OCI-LY7 (cell line): Measurements from ENCODE around the gene SND1. TPM values are rescaled to one million over a fixed set of nuclear protein-coding genes. Genes with fewer than 3 reads are reported as not detected.

Source experiments
- BruUV-seq: library from RNA; stranded (reverse); fragments of 400-500 nt; replicated peaks from 2 replicates; lab custom pipeline; 2021; lab: Mats Ljungman, UMichigan
- CTCF ChIA-PET: fragments of 300-600 bp; sonication (Branson Sonifier 250); formaldehyde crosslinking; loops from one replicate; lab custom pipeline; 2022; ENCODE audit warnings: antibody characterized with exemption; ENCODE audit not compliant: unreplicated experiment; lab: Charles Lee
- POLR2A ChIA-PET: fragments of 300-600 bp; sonication (Branson Sonifier 250); formaldehyde crosslinking; loops from one replicate; lab custom pipeline; 2022; ENCODE audit warnings: antibody characterized with exemption; lab: Charles Lee
- DNase-seq: peaks from one replicate; pipeline ENCODE4 v3.0.0-alpha.2; 2015; ENCODE audit warnings: low spot score
- H2AFZ ChIP-seq: fragments of 200-600 bp; sonication (generic), shearing (Covaris generic); 2 replicates; pipeline ENCODE4 v1.6.1; 2014; ENCODE audit warnings: mild to moderate bottlenecking, antibody characterized with exemption, low read length, moderate library complexity
- H3K27ac ChIP-seq: fragments of 200-600 bp; sonication (generic); 2 replicates; pipeline ENCODE4 v1.5.1; 2014; ENCODE audit warnings: mixed run types, low read depth, mild to moderate bottlenecking, moderate library complexity, low read length, inconsistent platforms; ENCODE audit not compliant: poor library complexity, severe bottlenecking
- H3K36me3 ChIP-seq: fragments of 200-600 bp; sonication (generic); 2 replicates; pipeline ENCODE4 v1.6.1; 2014; ENCODE audit warnings: mild to moderate bottlenecking, antibody characterized with exemption, low read length, moderate library complexity, mixed read lengths; ENCODE audit not compliant: insufficient read depth
- H3K4me1 ChIP-seq: fragments of 200-600 bp; sonication (generic); 2 replicates; pipeline ENCODE4 v1.5.1; 2014; ENCODE audit warnings: mild to moderate bottlenecking, low read length; ENCODE audit not compliant: insufficient read depth, poor library complexity, severe bottlenecking
- H3K4me2 ChIP-seq: fragments of 200-600 bp; sonication (generic); 2 replicates; pipeline ENCODE4 v1.6.1; 2014; ENCODE audit warnings: mild to moderate bottlenecking, low read length
- H3K4me3 ChIP-seq: fragments of 200-600 bp; sonication (generic); 2 replicates; pipeline ENCODE4 v1.5.1; 2014; ENCODE audit warnings: mild to moderate bottlenecking, low read depth, low read length; ENCODE audit not compliant: poor library complexity, severe bottlenecking
- H3K79me2 ChIP-seq: fragments of 200-600 bp; sonication (generic); 2 replicates; pipeline ENCODE4 v1.6.1; 2016; ENCODE audit warnings: low read depth, mild to moderate bottlenecking, low read length, moderate library complexity, mixed read lengths; ENCODE audit not compliant: insufficient read depth
- H3K9me2 ChIP-seq: fragments of 200-600 bp; sonication (generic); 2 replicates; pipeline ENCODE4 v1.6.1; 2016; ENCODE audit warnings: mild to moderate bottlenecking, low read length, mixed read lengths; ENCODE audit not compliant: insufficient read depth
- H3K9me3 ChIP-seq: fragments of 200-600 bp; sonication (generic); 2 replicates; pipeline ENCODE4 v1.6.1; 2014; ENCODE audit warnings: mild to moderate bottlenecking, mixed run types, low read length, mixed read lengths
- H4K20me1 ChIP-seq: fragments of 200-600 bp; sonication (generic); 2 replicates; pipeline ENCODE4 v1.6.1; 2014; ENCODE audit warnings: mild to moderate bottlenecking, antibody characterized with exemption, low read length, moderate library complexity, mixed read lengths; ENCODE audit not compliant: insufficient read depth
- EZH2phosphoT487 ChIP-seq: fragments of 200-600 bp; sonication (generic); IDR thresholded peaks from 2 replicates; pipeline ENCODE4 v1.6.1; 2018; ENCODE audit warnings: low read depth, borderline replicate concordance, mild to moderate bottlenecking, mixed run types, antibody characterized with exemption, low read length, moderate library complexity, mixed read lengths
- intact Hi-C: fragments of 100-400 bp; cut with micrococcal nuclease; formaldehyde crosslinking; loops from one replicate; pipeline ENCODE4 v1.10.0; 2022; ENCODE audit not compliant: unreplicated experiment
- total RNA-seq, 2 experiments: library from RNA; depleted of rRNA in 1 of 2; stranded (reverse); fragments of >200 nt in 1 of 2; shearing (Covaris generic) in 1 of 2; gene quantifications; 2 replicates each; pipeline ENCODE4 v1.2.3, GENCODE V29; 2014 to 2022
- TF ChIP-seq, protein P1 (sequence below): fragments of 200-600 bp; sonication (generic); conservative IDR thresholded peaks from 2 replicates; pipeline ENCODE4 v1.5.1; 2014; ENCODE audit warnings: mild to moderate bottlenecking, antibody characterized with exemption, low read length, moderate library complexity, mixed read lengths

SND1 gene
- total RNA-seq, 2 experiments from 2014 or later = 111 to 221 TPM

DNA sequence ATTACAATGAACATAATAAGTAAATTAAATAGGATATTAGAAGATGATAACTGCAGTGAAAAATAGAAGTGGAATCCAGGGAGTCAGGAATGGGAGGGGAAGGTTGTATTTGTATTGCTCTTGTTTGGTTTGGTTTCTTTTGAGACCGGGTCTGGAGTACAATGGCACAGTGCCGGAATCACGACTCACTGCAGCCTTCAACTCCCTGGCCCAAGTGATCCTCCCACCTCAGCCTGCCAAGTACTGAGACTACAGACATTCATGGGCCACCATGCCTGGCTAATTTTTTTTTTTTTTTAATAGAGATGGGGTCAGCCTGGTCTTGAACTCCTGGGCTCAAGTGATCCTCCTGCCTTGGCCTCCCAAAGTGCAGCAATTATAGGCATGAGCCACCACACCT is 439.1 kb downstream of the SND1 start:
- Histone ChIP-seq H3K36me3 (peaks cover 64% of the 10 kb centered on the region; the same call in 1 of the 2 replicates), H3K79me2 (no peaks in the 10 kb centered on the region), H3K4me1 (peaks cover 5% of the 10 kb centered on the region), H4K20me1 (no peaks in the 10 kb centered on the region), H3K4me2 (no peak overlapping the region), H3K9me2 (no peaks in the 10 kb centered on the region), H2AFZ (no peak overlapping the region), H3K27ac (no peak overlapping the region), H3K9me3 (no peaks in the 10 kb centered on the region), H3K4me3 (no peak overlapping the region)
- intact Hi-C loops = no loop called here
- BruUV-seq = no TSS peak
- POLR2A ChIA-PET = no interaction called here
- CTCF ChIA-PET = no interaction called here
- no peak for DNase-seq
- TF ChIP-seq, protein P1, sequence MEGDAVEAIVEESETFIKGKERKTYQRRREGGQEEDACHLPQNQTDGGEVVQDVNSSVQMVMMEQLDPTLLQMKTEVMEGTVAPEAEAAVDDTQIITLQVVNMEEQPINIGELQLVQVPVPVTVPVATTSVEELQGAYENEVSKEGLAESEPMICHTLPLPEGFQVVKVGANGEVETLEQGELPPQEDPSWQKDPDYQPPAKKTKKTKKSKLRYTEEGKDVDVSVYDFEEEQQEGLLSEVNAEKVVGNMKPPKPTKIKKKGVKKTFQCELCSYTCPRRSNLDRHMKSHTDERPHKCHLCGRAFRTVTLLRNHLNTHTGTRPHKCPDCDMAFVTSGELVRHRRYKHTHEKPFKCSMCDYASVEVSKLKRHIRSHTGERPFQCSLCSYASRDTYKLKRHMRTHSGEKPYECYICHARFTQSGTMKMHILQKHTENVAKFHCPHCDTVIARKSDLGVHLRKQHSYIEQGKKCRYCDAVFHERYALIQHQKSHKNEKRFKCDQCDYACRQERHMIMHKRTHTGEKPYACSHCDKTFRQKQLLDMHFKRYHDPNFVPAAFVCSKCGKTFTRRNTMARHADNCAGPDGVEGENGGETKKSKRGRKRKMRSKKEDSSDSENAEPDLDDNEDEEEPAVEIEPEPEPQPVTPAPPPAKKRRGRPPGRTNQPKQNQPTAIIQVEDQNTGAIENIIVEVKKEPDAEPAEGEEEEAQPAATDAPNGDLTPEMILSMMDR = no peak
- TF ChIP-seq EZH2phosphoT487 = no peak

DNA sequence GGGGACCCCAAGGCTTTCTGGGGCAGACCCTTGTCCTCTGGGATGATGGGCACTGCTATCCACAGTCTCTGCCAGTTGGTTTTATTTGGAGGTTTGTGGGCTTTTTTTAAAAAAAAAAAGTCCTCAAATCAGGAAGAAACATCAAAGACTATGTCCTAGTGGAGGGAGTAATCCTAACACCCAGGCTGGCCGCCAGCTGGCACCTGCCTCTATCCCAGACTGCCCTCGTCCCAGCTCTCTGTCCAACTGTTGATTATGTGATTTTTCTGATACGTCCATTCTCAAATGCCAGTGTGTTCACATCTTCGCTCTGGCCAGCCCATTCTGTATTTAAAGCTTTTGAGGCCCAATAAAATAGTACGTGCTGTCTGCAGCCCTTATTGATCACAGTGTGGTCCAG is 440.2 kb downstream of the SND1 start:
- POLR2A ChIA-PET = interaction anchor here (1.8 kb wide), 1 partner anchor 17 kb away, joined by 5 read pairs; no protein-coding TSS in a partner anchor
- CTCF ChIA-PET = no interaction called here
- H3K4me1 ChIP-seq = peaks cover 9% of the 10 kb centered on the region
- no peaks in the 10 kb centered on the region for H4K20me1 ChIP-seq
- TF ChIP-seq EZH2phosphoT487 = no peak
- TF ChIP-seq, protein P1 = no peak
- H3K36me3 ChIP-seq = peaks cover 56% of the 10 kb centered on the region; the same call in 1 of the 2 replicates
- H3K4me3 ChIP-seq = no peak overlapping the region
- H3K9me2 ChIP-seq = no peaks in the 10 kb centered on the region
- H3K79me2 ChIP-seq = no peaks in the 10 kb centered on the region
- BruUV-seq = TSS peak; percentile 52
- no peak overlapping the region for H3K4me2 ChIP-seq
- intact Hi-C loops = no loop called here
- no peak for DNase-seq
- no peaks in the 10 kb centered on the region for H3K9me3 ChIP-seq
- H3K27ac ChIP-seq = no peak overlapping the region
- H2AFZ ChIP-seq = no peak overlapping the region

DNA sequence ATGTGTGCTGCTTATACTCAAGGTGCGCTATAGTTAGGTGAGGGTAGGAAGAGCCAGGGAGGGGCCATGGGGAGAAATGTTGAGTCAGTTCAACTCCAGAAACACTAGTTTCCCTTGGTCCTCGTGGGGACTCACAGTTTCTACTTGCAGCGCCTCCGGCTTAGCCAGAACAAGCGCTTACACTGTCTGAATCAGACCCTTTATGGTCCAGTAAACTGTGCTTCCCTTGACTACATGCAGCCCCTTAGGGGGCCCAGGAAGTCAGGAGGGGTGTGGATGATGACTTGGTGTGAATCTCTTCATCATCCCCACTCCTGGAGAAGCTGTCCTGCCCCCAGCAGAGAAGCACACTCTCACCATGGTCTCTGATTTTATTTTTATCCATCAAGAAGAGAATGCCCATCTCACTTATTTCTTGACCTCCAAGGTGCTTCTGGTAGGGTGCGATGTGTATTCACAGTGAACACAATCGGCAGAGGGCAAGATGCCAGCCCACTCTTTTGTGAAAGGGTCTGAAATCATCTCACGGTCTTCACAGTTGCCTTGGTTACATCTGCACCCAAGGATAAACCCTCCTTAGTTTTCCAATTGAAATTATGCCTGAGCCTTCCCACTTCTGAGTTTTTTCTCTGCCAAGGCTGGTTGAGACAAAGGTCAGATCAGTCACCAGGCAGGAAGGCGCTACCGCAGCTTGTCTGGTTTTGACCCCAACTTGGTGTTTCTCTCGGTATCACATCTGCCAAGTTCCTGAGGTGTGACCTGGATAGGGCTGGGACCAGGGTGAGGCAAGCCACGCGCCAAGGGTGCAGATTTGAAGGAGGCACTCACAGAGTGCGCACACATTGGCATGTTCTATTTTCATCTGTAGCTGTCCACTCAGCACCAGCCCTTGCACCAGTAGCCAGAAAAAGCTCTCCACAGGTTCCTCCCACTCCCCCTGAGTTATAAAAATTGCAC is 441.9 kb downstream of the SND1 start:
- intact Hi-C loops = no loop called here

More for the DNA sequence above, 441.9 kb downstream of the SND1 start:
- Histone ChIP-seq H3K9me2 (no peaks in the 10 kb centered on the region), H4K20me1 (no peaks in the 10 kb centered on the region), H3K4me3 (no peak overlapping the region), H3K79me2 (no peaks in the 10 kb centered on the region), H3K36me3 (peaks cover 45% of the 10 kb centered on the region; the same call in 1 of the 2 replicates), H3K4me2 (no peak overlapping the region), H2AFZ (no peak overlapping the region), H3K27ac (no peak overlapping the region), H3K4me1 (peaks cover 9% of the 10 kb centered on the region), H3K9me3 (no peaks in the 10 kb centered on the region)
- ChIA-PET POLR2A (no interaction called here), CTCF (no interaction called here)
- DNase-seq = no peak
- TF ChIP-seq, protein P1 = no peak
- no peak for TF ChIP-seq EZH2phosphoT487
- BruUV-seq = no TSS peak
